ENCODE data around the gene TULP4.
A peak's percentile ranks its signal among the peaks of the same experiment; 100 is the strongest.
"Not testable (repeated sequence)": the region's sequence is repeated elsewhere in the genome, so short reads cannot be mapped to it uniquely, and the experiment has no call there.

Gene TULP4

DNA sequence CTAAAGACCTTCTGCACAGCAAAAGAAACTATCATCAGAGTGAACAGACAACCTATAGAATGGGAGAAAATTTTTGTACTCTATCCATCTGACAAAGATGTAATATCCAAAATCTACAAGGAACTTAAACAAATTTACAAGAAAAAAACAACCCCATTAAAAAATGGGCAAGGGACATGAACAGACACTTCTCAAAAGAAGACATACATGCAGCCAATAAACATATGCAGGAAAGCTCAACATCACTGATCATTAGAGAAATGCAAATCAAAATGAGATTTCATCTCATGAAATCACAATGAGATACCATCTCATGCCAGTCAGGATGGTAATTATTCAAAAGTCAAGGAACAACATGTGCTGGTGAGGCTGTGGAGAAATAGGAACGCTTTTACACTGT is 215.6 kb downstream of the TULP4 start:
- DNase-seq (ENCODE audit: low spot score) = not testable (repeated sequence)

DNA sequence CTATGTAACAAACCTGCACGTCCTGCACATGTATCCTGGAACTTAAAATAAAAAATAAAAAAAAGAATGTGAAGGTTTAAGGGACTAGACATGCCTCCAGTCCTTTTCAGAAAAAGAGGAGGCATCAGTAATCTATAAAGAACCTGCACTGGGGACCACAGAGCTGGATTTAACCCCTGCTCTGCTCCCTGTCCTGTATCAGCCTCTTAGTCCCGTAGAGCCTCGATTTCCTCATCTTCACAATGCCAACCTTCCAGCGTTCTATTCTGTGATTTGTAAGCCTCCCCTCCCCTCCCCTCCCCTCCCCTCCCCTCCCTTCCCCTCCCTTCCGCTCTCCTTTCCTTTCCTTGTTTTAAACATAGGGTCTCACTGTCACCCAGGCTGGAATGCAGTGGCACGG is 216.6 kb downstream of the TULP4 start:
- no peak for DNase-seq (ENCODE audit: low spot score)

DNA sequence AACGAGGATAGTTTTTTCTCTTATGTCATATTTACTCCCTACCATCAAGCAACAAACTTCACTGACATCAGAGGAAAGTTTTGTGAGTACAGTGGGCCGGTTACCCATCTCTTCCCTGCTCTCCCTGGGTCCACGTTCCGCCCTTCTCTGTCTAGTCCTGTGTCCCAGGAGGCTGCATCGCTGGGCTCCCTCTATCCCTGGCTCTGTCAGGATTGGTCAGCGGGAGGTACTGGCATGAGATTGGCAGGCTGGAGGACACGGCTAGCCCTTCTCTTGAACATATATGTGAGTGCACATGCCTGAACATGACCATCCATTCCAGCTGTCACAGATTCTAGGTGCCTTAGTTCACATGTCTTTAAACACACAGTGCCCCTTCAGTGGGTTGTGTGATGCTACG is 217.4 kb downstream of the TULP4 start:
- no peak for DNase-seq (ENCODE audit: low spot score)

DNA sequence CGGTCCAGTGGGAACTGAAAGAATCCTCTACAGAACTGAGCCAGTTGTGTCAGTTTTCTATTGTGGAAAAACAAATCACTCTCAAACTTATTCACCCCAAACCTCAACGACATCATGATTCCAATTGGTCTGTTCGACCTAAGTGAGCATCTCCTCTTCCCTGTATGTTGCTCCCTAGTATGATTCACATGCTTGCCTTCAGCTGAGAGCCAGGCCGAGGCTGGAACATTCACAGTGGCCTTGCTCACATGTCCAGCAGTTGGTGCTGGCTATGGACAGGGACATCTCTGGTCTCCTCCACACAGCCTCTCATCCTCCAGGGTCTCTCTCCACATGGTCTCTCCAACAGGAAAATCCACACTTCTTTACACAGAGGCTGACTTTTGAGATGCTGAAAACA is 219.3 kb downstream of the TULP4 start:
- no peak for DNase-seq (ENCODE audit: low spot score)

DNA sequence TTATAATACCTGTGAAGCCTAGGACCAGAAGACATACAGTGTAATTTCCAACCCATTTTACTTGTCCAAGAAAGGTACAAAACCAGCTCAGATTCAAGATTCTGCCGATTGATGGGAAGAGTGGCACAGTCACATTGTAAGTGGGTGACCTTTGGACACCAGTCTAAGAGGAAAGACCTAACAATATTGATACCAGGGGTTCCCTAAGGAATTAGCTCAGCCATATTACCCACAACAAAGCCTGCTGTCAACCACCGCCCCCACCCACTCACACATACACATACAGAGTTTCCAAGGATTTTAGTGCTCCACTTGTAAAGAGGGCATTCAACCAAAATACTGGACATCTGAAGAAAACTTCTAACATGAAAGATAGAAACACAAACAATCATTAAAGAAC is 219.7 kb downstream of the TULP4 start:
- DNase-seq (ENCODE audit: low spot score) = no peak

DNA sequence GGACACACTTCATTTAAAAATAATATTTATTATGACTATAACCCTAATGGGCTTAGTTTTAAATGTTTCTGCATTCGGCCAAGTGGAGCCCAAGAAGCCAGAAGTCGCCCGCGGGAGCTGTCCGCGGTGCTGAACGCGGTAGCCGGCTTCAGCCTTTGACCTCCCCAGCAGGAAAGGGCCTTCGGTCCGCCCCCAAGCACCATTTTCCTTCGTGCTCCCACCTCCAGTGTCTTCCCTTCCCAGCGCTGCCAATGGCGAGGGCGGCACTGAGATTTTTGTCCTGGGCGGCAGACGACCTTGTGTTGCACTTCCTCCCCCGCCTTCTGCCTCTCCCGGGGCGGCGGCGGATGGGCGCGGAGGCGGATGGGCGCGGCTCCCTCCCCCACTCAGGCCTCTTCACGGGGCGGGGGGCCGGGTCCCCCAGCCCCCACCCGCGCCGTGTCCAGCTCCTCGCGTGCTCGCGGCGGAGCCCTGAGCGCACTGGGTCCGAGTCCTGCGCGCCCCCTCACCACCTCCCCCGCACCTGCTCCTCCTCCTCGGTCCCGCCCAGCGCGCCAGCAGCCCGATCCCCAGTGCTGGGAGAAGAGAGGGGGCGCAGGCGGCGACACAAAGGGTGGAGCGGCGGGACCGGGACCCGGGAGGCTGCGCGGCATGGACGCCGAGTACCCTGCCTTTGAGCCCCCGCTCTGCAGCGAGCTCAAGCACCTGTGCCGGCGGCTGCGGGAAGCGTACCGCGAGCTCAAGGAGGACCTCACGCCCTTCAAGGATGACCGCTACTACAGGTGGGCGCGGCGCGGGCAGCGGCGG is 224.0 kb downstream of the TULP4 start:
- peak; percentile 60 for DNase-seq (ENCODE audit: low spot score)

DNA sequence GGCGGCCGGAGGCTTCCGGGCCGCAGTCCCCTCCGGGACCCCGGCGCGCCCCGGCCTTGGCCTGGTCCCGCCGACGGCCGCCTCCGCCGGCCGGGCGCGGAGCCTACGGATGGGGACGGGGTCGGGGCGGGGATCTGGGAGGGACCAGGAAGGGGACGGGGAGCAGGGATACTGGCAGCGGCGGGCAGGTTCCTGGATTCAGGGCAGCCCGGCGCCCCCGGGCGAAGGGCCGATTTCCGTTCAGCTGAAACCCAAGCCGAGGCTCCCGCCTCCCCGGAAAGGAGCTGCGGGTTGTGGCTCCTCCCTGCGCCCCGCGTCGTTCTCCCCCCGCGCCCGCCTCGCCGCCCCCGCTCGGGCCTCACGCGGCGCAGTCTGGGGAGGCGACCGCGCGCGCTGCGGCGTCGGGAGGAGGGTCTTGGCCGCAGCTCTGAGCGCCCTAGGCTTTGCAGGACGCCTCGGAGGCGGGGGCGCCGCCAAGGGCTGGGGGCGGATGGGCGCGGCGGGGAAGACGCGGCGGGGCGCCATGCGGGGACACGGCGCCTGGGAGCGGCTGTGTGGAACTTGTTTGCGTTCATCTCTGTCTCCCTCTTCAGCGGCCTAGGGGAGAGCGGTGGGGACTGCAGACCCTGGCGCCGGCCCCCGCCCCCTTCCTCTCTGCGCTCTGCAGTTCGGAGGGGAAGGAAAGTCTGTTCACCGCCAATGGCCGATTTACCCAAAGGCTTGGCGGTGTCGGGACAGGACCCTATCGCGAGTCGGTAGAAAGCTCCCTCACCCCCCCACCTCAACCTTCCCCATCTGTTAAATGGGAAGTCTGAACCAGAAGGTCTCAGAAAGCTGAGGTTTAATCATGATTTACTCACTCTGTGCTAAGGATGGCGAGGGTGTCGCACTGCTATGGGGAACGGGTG is 224.9 kb downstream of the TULP4 start:
- DNase-seq (ENCODE audit: low spot score) = no peak

DNA sequence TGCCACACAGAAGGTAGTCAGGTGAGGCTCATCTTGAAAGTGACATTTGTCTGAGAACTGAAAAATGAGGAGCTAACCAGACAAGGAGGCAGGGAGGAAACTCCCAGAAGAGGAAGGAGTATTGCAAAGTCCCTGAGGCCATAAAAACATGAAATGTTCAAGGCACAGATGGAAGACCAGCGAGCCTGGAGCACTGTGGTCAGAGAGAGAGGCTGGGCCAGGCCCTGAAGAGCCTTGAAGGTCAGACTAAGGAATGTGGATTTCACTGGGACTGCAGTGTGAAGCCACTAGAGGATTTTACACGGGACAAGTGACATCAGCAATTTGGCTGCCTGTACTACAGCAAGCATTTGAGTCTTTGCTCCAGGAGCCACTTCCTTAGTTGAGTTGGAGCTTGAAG is 226.5 kb downstream of the TULP4 start:
- DNase-seq (ENCODE audit: low spot score) = no peak

DNA sequence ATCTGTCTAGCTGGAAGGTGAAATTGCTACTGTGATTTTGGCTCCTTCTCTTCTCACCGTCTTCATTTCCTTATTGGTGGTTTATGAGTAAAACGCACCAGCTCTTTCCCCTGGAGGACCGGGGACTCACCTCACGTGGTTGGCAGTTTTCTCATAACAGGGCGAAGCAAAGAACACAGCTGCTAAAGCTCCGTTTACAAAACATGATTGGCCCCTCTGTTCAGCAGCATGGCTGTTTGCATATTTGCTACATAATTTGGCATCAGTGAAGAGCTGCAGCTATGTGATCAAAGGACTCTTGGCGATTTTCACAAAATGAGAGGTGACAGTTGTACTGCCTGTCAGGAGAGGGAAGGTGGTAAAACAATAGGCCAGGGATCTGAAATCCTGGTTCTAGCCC is 227.1 kb downstream of the TULP4 start:
- DNase-seq (ENCODE audit: low spot score) = no peak

DNA sequence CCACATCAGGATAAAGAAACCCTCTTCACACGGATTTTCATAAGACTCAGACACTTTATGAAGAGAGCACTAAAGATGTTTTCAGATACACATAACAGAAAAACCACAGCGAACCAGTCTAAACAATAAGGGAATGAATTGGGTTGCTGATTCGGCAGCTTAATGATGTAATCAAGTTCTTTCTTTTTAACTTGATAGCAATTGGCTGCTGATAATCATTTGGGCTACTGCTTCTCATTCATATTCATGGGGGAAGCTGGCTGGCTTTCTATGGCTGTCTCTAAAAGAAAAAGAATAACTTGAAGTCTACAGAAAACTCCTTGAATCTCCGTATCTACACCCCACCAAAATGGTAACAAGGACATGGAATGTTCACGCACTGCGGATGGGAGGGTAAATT is 227.6 kb downstream of the TULP4 start:
- DNase-seq (ENCODE audit: low spot score) = no peak

DNA sequence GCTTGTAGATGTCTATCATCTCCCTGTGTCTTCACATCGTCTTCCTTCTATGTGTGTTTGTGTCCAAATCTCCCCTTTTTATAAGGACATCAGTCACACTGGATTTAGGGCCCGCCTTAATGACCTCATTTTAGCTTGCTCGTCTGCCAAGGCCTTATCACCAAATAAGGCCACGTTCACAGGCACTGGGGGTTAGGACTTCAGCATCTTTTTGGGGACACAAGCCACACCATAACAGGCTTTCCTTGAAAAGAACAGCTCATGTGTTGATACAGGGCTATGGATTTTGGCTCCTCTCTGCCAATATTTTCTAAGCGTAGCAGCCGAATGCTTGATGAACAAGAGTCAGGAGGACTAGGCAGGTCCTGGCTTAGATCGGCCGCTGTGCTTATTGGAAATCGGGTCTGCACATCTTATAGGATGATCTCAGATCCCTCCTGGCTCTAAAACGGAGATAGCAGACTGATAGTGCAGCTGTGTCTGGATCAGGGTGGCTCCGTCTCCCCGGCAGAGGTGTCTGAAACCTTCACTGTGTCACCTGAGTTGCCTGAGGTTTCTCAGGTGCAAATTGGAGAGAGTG is 231.4 kb downstream of the TULP4 start:
- no peak for DNase-seq (ENCODE audit: low spot score)

DNA sequence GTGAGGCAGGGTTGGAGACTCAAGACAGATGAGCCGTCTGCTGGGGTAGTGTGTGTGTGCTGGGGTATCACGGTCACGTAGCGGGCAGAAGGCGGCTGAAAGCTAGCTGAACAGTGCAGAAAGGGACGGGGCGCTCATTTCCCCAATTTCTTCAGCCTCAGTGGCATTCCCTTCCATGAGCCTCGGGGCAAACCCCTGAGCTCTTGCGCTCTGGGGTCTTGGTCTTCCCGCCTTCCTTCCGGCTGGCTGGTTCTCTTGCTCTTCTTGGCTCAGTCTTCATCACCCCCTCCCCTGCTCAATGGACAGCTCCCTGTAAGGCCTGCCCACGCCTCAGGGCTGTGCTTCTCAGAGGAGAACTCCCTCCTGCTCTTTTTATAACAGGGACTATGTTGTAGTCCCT is 232.2 kb downstream of the TULP4 start:
- DNase-seq (ENCODE audit: low spot score) = no peak

DNA sequence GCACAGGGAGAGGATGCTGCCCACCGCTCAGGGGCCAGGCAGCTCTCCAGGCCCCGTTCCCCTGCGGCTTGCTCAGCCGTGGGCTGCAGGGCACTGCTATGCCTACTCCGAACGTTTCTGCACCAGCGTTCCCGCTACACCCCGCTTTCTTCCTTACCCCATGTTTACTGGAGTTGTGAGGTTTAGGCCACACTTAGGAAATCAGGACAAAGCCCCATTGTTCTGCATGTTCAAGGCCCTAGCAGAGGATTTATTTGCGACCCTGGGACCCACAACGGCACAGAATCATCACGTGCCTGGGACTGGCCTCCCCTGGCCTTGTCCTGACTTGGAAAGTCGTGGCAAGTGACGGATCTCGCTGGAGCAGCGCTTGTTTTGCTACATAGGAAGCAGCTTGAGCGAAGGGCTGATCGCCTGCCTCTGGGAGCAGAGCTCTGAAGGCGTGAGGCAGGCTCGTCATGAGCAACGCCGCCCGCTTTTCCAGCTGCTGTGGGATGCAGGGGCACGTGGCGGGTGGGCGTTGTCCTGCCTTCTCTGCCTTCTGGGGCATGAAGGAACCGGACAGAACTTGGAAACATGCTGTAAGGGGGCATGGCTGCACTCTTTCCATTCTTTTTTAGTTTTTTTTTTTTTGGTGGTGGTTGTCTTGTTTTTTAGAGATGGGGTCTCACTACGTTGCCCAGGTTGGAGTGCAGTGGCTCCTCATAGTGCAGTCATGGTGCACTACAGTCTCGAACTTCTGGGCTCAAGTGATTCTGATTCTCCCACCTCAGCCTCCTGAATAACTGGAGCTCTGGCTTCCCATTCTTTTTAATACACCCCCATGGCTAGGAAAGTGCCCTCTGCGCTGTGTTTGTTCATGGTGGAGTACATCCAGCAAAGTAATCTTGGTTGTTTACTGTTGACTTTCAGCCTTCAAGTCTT is 233.0 kb downstream of the TULP4 start:
- DNase-seq (ENCODE audit: low spot score) = no peak

DNA sequence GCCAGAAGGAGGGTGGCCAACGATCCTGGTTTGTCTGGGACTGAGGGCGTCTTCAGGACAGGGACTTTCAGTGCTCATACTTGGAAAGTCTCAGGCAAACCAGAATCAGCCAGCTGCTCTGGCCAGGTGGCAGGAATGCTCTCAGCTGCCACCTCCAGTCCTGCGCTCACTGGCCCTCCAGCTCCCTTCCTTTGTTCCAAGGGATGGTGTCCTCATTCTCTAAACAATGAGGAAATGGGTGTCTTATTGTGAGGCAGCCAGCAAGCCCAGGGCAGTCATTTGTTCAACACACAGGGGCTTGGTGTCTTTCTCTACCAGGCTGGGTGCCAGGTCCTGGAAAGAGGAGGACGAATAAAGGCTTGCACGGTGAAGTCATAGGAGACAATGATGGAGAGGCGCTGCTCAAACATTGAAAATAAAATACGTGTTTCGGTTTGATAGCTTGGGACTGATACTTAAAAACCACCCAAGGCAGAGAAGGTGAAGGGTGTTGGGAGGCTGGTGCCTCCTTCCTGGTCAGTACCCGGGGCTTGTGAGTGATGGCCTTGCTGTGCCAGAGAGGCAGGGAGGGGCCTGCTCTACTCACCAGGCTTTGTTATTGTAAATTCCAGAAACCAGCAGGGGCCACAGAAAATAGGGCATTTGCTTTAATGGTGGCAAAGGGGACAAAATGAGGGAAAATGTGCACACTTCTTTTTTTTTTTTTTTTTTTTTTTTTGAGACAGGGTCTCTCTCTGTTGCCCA is 236.3 kb downstream of the TULP4 start:
- DNase-seq (ENCODE audit: low spot score) = no peak

DNA sequence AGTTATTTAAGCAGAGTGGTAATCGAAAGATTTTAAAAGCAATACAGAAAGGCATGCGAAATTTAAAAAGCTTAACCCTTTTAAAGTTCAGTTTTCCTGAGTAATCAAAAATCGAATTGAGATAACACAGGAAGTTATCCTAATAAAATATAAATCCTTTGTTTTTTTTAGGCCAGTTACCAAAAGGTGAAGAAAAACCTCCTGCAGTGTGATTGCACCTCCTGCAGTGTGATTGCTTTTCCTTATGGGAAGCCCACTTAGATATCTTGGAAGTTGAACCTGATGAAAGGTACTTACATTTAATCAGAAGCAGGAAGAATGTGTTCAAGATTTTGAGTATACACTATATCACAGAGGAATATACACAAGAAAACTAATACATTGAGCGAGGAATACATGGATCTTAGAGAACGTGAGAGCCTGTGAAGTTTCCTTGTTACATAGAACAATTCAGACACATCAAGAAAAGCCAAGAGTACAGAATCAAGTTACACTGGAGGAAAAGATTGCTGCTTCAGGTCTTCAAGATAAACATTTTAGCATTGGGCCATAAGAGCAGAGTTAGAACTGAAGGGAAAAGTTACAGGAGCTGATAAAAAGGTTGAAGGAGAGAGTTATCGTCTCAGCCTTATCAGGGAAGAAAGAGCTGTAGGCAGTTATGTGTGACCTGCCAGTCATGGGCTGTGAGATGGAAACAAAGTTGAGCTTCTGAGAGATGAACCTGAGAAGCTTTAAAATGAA is 240.0 kb downstream of the TULP4 start:
- no peak for DNase-seq (ENCODE audit: low spot score)

DNA sequence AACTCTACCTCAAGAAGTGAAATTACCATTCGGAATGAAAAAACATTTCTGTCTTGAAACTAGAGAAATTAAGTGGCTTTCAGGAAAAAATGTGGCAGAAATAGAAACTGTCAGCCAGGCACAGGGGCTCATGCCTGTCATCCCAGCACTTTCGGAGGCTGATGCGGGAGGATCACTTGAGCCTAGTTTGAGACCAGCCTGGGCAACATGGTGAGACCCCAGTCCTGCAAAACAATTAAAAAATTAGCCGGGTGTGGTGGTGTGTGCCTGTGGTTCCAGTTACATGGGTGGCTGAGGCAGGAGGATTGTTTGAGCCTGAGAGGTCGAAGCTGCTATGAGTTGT is 240.5 kb downstream of the TULP4 start:
- DNase-seq (ENCODE audit: low spot score) = no peak

DNA sequence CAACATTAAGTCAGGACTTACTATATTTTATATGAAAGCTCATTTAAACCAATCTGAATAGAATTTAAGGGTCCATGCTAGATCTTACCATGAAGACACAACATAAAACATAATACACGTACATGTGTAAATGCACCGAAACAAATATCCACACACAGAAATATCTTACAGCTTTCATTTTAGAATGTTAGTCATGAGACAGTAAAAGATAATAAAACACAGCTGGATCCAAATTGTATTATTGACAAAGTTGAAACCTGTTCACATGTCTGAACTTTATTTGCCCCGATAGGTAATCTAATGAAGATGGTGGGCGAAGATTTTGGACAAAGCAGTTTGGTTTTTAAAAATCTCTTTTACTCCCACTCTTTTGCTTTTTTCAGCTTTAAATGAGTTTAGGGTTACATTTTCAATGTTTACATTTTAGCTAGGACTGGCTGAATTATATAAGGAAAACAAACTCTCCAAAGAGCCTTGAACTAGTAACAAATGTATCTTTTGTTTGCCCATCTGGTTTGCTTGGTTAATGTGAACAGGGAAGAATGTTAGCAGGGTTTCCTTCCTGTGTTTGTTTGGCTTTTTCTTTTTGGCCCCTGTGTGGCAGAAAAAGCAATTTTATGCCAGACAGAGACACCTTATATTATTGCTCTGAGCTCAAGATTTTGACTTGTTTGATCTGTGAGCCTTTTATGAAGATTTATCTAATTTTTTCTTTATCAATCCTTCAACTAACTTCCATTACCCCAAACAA is 242.5 kb downstream of the TULP4 start:
- DNase-seq (ENCODE audit: low spot score) = no peak

DNA sequence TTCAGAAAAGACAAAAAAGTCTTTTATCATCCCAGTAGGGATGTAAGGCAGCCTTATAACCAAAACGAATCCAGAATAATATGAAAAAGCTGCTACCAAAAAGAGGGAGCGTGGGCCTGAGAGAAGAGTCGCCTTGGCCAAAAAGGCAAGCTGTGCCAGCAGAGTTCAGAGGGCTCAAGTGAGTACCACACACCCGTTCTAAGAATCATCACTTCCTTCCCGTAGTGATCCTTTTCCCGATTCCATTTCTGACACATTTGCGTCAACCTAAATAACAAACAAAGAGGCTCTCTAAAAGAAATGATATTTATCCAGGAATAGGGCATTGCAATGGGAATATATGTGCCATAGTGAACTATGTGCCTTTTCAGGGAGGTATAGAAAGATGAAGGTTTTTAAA is 243.8 kb downstream of the TULP4 start:
- DNase-seq (ENCODE audit: low spot score) = no peak

DNA sequence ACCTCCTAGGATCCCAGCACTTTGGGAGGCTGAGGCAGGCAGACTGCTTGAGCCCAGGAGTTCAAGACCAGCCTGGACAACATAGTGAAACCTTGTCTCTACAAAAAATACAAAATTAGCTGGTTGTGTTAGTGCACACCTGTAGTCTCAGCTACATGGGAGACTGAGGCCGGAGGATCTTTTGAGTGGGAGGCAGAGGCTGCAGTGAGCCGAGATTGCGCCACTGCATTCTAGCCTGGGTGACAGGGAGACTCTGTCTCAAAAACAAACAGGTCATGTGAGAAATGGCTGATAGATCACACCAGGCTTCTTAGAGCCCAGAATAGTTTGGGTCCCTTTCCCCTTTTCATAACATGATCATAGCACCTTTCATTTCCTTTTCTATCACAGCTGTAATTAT is 244.8 kb downstream of the TULP4 start:
- DNase-seq (ENCODE audit: low spot score) = not testable (repeated sequence)

DNA sequence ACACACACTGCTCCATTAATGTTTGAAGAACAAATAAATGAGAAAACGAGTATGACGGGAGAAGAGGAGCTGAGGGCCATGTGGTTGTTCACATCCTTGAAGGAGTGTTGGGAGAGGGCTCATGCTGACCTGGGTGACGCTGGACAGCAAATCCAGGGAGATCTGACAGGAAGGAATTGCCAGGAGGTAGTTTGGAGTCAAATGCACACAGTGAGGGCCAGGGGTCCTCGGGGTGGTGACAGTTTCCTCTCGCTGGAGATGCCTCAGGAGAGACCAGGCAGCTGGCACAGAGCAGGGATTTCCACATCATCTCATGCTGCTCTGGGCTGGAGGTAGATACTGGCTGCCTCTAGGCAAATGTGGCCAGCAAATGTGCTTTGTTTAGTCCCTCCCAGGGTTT is 245.7 kb downstream of the TULP4 start:
- no peak for DNase-seq (ENCODE audit: low spot score)

Data from cerebellar cortex (tissue), 1 donor.